Measurements from ENCODE around the gene SIN3A.
"Not testable (repeated sequence)": the region's sequence is repeated elsewhere in the genome, so short reads cannot be mapped to it uniquely, and the experiment has no call there.

GRCh38 chr15:75343953-75344352, 107.5 kb downstream of the SIN3A start:
- TF ChIP-seq, protein P1, sequence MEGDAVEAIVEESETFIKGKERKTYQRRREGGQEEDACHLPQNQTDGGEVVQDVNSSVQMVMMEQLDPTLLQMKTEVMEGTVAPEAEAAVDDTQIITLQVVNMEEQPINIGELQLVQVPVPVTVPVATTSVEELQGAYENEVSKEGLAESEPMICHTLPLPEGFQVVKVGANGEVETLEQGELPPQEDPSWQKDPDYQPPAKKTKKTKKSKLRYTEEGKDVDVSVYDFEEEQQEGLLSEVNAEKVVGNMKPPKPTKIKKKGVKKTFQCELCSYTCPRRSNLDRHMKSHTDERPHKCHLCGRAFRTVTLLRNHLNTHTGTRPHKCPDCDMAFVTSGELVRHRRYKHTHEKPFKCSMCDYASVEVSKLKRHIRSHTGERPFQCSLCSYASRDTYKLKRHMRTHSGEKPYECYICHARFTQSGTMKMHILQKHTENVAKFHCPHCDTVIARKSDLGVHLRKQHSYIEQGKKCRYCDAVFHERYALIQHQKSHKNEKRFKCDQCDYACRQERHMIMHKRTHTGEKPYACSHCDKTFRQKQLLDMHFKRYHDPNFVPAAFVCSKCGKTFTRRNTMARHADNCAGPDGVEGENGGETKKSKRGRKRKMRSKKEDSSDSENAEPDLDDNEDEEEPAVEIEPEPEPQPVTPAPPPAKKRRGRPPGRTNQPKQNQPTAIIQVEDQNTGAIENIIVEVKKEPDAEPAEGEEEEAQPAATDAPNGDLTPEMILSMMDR (IDR thresholded peaks at IDR 0.05): not testable (repeated sequence)
- not testable (repeated sequence) for TF ChIP-seq POLR2A (IDR thresholded peaks at IDR 0.05)

Measured in lower leg skin (tissue), 3 donors.